HG03521 (cell line): ENCODE measurements around the gene BCAR3.

ENCODE experiments used
- ATAC-seq: cut with Tn5 transposase; IDR thresholded peaks from one replicate; pipeline ENCODE4 v1.9.1; 2021; ENCODE audit warnings: mild to moderate bottlenecking, moderate library complexity; ENCODE audit not compliant: unreplicated experiment

BCAR3 gene

DNA sequence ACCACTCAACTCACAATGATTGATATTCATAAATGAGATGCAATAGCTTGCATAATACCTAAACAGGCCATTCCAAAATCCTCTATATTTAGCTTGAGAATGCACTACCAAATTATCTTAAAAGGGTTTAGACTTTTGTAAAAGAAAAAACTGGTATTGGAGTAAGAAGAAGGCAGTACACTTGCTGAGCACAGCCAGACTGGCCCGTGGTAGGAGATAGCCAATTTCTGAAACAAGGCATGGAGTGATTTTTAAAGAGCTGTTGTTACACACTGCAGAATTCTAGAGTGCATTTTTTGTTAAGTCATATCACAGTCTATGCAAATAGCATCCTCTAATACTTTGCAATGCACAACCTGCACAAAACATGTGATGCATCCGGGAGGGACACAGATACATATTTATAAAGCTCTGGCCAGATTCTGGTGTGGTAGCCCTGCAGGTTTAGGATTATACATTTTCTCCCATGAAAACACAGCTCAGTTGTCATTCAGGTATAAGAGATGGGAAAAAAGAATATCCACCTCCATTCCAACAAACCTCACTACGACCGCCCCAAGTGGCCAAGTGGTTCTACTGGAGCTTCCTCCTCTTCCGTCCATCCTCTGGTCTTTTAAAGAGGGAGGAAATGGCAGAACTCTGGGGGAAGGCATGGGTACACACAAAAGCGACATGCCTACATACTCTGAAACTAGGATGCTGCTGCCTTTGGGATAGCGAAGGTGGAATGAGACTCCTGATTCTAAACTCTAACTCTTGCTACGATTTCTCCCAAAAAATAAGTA, 40.8 kb downstream of the BCAR3 start:
- no peak for ATAC-seq

DNA sequence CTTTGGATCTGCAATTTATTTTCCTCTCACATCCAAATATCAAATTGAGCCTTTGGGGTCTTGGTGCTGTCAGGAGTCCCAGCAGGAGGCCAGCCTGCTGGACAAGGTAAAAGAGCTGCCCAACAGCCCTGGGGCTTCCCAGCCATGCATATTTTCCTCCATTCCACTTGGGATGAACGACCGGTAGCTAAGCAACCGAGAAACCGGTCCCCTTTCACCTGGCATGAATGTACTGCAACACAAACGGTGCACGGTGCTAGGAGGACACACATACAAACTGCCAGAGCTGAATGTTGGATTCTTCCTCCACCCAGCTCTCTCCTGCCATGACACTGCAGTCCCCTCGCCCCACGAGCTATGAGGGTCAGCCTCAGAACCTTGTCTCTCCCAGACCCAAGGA, 42.7 kb downstream of the BCAR3 start:
- ATAC-seq: no peak

DNA sequence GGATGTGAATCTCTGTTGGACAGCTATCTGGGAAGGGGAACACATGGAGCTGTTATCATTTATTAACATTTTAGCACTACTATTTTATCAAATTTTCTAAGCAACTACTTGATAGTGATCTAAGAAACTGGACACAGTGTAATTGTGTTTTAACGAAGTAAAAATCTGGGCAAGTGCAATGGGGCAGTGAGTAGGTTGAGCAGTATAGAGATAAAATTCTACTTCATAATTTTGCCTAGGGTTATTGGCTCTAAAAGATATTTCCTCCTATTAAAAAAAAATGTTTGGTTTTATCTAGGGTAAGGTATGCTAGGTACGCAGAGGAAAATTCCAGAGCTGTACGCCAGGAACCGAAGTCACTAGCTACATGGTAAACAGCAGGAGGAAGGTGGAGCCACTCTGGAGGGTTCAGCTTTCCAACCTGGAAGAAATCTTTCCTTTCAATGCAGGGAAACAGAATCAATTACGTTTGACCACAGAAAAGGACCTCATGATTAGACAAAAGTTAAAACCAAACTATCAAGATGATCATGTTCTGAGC, 43.3 kb downstream of the BCAR3 start:
- no peak for ATAC-seq

DNA sequence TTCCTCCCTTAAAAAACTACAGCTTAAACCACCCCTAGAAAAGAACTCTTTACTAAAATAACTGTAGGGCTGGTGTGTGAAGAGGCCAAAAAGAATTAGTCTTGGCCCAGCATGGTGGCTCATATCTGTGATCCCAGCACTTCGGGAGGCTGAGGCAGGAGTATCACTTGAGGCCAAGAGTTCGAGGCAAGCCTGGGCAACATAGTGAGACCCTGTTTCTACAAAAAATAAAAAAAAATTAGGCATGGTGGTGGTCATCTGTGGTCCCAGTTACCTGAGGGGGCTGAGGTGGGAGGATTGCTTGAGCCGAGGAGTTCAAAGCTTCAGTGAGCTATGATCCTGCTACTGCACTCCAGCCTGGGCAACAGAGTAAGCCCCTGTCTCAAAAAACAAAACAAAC, 44.9 kb downstream of the BCAR3 start:
- no peak for ATAC-seq

GRCh38 chr1:93635614-93636543, 45.8 kb downstream of the BCAR3 start:
- no peak for ATAC-seq

GRCh38 chr1:93633313-93633712, 48.3 kb downstream of the BCAR3 start:
- no peak for ATAC-seq

DNA sequence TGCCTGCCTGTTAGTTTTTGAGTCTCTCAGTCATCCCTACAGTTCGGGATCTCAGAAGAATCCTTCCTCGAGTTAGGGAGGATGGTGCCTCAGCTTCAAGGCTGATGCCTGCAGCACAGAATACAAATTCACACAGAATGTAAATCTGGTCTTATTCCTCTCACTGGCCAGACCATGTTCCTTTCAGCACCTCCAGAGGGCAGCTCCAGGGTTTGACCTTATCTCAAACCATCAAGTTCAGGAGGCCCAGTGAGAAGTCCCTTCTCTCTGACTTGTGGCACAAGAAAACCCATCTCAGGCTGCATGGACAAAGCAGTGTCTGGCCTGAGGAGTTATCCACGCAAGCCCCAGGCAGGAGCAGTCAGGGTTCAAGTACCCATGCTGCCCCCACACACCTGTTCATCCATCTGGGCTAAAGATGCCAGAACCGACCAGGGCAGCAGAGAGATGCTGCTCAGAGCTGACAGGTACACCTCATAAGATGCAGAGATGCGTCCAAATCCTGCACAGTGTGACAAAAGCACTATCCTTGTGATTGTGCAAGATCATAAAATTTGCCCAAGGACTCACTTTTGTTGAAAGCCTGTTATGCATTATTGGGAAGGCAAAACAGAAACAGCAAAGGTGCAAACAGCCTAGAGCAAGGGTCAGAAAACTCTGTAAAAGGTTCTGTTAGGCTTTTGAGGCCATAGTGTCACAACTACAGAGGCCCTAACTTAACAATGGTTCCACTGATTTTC, 49.8 kb downstream of the BCAR3 start:
- no peak for ATAC-seq

GRCh38 chr1:93630168-93630567, 51.5 kb downstream of the BCAR3 start:
- ATAC-seq: no peak

DNA sequence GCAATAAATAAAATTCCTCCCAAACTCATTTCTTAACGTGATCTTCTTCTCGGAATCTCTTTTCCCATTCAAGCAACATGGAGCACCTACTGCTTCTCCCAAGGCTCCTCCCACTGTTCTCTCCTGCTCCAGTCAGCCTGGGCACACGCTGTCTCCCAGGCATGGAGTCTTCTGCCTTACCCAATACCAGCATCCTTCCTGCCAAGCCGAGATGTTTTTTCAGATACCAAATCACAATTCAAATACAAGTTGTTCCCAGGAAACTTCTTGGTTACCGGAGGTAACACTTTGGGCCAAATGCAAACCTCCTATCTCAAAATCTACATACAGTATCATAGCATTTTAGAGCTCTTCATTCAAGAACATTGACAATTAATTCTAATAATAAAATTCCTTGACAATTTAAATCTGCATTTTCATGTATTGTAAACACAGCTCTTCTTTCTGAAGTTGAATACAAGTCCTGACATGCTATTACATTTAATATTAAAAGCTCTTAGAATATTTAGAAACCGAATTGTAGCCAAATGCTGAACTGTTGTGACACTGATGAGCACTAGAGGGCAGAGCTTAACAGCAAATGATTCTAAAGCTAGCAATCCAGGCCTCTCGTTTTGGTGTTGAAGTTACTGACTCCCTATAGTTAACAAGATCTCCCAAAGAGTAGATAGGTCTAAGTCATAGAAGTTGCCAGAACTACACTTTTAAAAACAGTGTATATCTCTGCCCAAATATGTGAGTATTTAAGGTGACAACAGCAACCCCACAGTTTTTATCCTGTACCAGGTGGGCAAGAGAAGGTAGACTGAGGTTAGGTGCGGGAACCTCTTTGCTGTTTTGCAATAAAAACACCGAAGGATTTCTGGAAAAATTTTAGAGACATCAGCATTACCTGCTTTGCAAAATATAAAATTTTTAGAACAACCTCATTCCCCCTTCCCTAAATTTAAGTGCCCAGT, 52.3 kb downstream of the BCAR3 start:
- no peak for ATAC-seq

- no peak for ATAC-seq
These were observed 53.0 kb downstream of the BCAR3 start for GRCh38 chr1:93628681-93629080.

DNA sequence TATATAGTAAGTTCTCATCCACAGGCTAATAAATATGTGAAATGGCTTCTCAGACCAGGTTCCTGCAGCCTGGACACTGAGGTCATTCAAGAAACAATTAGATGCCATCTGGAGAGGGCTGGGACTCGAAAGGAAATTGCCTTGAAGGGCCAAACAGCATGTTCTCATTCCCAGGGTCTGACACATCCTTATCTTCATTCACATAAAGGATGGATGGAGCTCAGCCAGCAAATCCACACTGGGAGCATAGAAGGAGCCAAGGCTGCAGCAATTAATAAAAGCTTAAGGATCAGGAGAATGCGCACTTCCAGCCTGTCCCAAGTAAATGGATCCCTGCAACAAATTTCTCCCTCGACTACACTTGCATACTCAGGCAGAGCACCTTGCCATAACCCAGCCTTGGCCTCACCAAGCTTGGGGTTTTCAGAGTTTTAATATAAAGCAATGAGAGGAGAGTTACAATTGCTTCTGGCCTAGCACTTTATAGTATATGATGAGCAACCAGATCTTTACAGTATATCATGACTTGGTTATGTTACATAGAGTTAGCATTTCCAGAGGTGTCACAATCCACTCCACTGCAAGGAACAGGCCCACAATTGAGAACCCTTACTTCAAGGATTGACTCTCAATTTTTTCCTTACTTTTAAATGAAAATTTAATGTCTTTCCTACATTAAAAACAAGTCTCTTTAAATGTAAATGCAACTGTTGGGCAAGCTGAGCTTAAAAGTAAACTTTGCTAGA, 55.9 kb downstream of the BCAR3 start:
- ATAC-seq: no peak

DNA sequence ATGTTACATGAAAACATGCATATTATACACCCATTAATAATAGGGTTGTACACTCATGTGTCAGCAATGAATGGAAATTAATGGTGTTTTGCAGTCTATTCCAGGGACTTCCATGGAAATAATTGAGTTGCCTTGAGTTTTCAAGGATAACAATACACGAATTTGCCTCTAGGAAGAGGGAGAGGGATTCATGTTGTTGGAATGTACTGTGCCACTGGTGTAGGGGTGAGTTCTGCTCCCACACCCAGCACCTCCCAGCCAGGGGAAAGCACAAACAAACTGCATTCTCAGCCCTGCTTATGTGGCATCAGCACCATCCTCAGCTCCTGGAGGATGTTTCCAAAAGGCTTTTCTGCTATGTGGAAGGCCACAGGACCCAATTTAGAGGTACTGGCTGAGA, 57.8 kb downstream of the BCAR3 start:
- no peak for ATAC-seq

DNA sequence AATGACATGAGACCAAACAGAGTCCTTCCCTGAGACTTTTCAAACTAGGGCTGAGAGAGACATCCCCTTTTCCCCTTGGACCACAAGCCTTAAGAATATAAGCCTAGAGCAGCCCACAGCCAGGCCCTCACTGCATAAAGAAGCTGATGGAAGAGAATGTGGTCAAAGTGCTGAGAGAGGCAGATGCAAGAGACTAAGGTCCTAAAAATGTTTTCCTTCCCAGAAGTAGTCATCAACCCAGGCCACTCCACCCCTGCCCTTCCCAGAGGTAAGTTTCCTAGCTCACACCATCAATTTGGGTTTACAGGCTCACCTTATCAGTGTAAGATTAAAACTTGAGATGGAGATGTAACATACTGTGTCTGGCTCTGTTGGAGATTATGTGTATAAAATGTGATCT, 58.2 kb downstream of the BCAR3 start:
- ATAC-seq: no peak

GRCh38 chr1:93621246-93621645, 60.4 kb downstream of the BCAR3 start:
- ATAC-seq: no peak

- no peak for ATAC-seq
These were observed 60.8 kb downstream of the BCAR3 start for GRCh38 chr1:93620841-93621210.

- no peak for ATAC-seq
These were observed 61.3 kb downstream of the BCAR3 start for GRCh38 chr1:93620172-93620840.

GRCh38 chr1:93619507-93620171, 62.0 kb downstream of the BCAR3 start:
- ATAC-seq: no peak
